PC-3 (cell line): ENCODE measurements around the gene HNMT.
"Not testable (repeated sequence)": the region's sequence is repeated elsewhere in the genome, so short reads cannot be mapped to it uniquely, and the experiment has no call there.

Experiments used
- EZH2 ChIP-seq: fragments of 300-600 bp; sonication (generic); IDR thresholded peaks from one replicate; pipeline ENCODE4 v1.6.1; 2017; ENCODE audit warnings: antibody characterized with exemption, mild to moderate bottlenecking, low read length; ENCODE audit not compliant: unreplicated experiment
- EZH2phosphoT487 ChIP-seq: fragments of 300-600 bp; sonication (generic); IDR thresholded peaks from 2 replicates; pipeline ENCODE4 v1.6.1; 2018; ENCODE audit warnings: mild to moderate bottlenecking, antibody characterized with exemption, low read length, borderline replicate concordance
- TF ChIP-seq, protein P1 (sequence below): fragments of 300-600 bp; sonication (generic); conservative IDR thresholded peaks from 2 replicates; pipeline ENCODE4 v1.5.1; 2017; ENCODE audit warnings: antibody characterized with exemption, low read depth, mild to moderate bottlenecking, low read length

- TF ChIP-seq, protein P1, sequence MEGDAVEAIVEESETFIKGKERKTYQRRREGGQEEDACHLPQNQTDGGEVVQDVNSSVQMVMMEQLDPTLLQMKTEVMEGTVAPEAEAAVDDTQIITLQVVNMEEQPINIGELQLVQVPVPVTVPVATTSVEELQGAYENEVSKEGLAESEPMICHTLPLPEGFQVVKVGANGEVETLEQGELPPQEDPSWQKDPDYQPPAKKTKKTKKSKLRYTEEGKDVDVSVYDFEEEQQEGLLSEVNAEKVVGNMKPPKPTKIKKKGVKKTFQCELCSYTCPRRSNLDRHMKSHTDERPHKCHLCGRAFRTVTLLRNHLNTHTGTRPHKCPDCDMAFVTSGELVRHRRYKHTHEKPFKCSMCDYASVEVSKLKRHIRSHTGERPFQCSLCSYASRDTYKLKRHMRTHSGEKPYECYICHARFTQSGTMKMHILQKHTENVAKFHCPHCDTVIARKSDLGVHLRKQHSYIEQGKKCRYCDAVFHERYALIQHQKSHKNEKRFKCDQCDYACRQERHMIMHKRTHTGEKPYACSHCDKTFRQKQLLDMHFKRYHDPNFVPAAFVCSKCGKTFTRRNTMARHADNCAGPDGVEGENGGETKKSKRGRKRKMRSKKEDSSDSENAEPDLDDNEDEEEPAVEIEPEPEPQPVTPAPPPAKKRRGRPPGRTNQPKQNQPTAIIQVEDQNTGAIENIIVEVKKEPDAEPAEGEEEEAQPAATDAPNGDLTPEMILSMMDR = not testable (repeated sequence)
- not testable (repeated sequence) for TF ChIP-seq EZH2, EZH2phosphoT487
Measured at GRCh38 chr2:137995368-137995767, 31.1 kb downstream of the HNMT start.
